GM19240 (cell line): Measurements from ENCODE around the gene KCNH5.

ENCODE experiments used
- DNase-seq: peaks from one replicate; pipeline ENCODE4 v3.0.0; 2011; ENCODE audit warnings: low spot score; ENCODE audit not compliant: insufficient read length

Gene KCNH5

DNA sequence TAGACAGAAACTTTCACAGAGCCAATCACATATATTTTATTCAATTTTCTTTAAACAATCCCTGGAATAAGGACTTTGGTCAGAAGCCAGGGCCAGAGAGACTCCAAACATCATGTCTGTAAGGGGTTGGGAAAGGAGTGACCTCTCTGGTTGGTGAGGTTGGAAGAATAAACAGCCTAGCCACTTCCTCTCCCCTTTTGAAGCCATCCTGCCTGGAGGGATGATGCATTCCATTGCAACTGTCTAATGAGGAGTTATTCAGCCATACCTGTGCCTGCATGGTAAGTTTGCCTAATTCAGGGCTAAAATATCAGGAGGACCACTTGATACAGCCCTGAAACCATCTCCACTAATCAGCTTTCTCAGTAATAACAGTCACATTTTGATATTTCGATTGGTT is 299.8 kb downstream of the KCNH5 start:
- DNase-seq = no peak

DNA sequence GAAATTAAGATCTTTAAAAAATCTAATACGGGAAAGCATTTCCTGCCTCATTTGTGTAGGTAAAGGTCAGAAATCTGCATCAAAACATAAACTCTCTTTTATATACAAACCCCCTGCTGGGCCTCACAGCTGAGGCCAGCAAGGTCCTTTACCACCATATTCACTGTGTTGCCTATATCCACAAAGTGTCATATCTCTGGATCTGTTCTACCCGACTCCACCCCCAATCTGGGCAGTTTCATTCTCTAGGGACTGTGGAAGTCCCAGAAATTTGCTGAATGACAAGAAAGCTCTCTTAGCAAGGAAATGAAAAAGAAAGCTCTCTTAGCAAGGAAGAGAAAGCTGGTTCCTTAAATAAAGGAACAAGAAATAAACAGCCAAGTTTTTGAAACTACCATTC is 301.7 kb downstream of the KCNH5 start:
- no peak for DNase-seq

DNA sequence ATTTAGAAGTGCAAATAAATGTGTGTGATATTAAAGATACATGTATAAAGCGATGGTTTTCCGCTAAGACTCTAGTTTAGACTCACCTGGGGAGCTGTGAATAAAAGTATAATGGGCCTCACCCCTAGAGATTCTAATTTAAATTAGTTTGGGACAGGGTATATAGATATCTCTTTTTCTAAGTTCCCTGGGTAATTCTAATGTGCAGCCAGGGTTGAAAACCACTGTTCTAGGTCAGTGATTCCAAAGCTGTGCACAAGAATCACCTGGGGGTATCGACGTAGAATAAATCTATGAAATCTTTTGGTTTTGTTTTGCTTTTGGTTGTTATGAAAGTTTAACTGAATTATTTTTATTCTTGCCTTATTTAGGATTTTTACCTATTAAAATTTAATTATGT is 302.1 kb downstream of the KCNH5 start:
- DNase-seq = no peak

DNA sequence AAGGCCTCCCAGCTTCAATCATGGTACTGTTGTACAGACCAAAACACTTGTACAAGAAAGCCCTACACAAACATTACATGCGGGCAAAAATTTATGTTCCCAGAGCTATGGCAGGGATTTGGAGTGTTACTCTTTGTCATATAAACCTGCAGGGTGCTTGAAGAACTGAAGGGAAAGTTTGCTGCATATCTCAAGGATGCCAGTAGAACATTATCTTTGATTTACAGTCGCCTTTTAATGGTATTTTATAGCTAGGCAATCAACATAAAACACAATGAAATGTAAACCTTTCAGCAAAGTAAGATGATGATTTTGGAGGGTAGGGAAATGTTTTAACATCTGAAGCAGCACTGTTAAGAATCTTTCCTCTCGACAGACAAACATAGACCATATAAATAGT is 305.6 kb downstream of the KCNH5 start:
- no peak for DNase-seq

DNA sequence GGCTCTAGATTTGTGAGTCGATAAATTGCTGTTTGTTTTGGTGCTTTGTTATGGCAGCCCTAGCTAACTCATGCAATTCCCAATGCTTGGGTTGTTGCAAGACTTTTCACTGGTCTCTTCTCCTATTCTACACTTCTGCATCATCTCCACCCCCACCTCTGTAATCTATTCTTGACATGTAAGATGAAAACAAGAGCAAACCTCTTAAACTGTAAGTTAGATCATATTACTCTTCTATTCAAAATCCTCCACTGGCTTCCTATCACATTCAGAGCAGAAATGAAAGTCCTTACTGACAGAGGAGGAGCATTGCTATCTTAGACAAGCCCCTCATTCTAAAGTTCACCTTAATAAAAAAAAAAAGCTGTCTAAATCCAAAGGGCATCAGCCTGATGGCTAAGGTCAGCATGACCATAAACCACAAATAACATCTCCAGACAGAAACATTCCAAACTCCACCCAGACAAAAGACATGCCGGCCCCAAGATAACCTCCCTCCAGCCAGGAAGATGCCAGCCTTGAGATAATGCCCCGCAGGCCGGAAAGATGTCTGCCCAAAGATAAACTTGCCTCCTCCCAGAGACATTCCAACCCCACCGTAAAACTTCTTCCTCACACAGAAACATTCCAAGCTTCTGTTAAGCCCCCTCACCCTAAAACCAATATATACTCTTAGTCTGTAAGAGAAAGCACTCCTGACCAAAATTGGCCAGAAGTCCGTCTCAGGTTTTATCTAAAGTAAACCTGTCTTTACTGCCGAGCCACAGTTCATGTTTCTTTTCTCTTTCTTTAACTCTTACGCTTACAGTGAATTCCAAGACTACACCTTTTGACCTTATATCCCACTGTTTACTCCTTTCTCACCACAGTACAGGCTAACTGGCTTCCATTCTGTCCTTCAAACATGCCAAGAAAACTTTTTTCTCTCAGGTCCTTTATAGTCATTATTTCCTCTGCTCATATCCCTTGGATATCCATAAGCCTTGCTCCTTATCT is 308.9 kb downstream of the KCNH5 start:
- no peak for DNase-seq

DNA sequence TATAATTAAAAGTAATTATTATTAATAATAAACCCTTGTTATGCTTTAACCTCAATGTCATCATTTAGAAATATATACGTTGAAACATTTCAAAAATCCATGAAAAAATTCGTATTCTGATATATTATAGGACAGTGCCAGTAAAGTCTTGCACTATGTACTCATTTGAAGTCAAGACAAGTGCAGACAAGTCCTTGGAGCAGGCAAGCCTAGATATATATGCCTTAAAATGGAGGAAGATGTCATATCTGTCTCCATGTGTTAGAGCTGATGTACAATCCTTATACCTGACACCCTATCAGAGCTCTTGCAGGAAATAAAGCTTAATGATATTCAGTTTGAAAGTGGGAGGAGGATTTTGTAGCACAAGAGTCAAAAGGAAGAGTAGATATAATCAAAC is 310.4 kb downstream of the KCNH5 start:
- DNase-seq = no peak

DNA sequence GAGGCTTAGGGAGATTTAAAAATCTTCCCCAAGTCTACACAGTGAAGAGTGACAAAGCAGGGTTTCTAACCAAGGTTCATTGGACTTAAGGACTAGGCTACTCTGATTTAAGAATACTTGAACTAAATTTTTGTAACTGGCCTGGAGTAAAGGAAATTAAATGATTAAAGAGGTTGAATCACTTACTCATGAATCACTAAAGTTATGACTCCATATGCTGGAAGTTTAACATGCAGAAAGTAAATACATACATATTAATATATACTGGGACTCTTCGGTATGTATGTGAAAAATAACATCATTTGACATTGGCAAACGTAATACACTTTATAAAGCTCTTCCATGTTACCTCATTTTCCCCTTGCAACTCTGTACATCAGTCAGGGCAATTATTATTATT is 322.9 kb downstream of the KCNH5 start:
- no peak for DNase-seq

DNA sequence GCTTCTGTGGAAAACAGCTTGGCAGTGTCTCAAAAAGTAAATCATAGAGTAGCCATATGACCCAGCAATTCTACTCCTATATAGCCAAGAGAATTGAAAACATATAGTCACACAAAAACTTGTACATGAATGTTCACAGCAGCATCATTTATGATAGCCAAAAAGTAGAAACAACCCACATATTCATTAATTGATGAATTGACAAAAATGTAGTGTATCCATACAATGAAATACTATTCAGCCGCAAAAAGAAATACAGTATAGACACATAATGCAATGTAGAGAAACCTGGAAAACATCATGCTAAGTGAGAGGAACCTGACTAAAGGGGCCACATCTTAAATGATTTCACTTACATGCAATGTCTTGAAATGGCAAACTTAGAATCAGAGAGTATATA is 326.6 kb downstream of the KCNH5 start:
- DNase-seq = no peak

DNA sequence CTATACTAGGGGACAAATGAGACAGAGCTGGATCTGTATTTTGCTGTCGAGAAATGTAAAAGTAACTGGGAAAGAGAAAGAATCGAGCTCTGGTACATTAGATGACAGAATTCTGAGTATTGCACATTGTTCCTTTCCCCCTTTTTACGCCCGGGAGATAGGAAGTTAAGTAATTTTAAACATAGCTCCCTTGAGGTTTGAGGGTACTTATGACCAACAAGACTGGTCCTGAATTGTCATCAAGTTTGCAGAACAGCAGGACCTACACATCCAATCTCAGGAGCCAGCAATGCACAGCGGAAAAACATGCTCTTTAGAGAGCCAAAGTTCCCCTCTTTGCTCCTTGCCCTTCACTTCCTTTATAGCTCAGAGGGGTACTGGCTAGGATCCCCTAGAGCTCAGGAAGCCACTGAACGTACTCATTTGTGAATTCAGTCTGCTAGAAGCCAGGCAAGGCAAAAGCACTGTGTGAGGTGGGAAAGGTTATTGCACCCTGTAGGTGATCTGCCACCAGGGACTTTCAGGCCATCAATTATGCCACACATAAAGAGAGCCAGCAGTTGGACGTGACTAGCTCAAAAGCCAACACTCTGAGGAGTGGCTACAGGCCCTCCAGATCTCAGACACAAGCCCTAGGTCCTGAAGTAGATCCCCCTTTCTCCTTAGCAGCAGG is 333.8 kb downstream of the KCNH5 start:
- no peak for DNase-seq

DNA sequence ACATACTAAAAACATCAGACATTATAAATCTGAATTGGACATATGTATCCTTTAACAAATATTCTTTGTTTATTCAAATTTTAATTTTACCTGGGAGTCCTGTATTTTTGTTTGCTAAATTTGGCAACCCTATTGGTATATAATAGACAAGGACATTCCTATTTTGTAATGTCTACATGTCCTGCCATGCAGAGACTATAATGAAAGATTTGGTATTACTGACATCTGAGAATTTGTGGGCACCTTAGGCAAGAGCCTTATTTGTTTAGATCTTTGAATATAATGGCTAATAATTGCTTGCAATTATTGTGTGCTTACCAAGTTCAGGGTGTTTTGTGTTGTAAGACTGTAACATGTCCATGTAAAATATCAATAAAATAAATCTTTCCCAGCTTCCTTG is 334.4 kb downstream of the KCNH5 start:
- DNase-seq = no peak

DNA sequence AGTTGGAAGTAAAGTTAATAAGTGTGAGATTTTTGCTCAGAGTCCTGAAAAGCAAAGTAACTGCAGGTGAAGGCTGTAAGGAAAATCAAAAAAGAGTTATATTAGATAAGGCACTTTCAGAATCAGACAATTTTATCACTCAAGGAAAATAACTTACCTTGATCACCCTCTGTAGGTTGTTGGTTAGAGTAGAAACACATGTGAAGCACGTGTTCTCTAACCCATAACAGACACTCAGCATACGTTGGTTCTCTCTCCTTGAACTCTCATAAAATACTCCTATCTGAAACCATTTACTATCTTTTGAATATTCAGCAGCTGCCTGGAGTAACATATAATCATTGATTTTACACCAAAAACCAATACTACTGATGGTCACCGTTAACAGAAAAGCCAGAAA is 335.5 kb downstream of the KCNH5 start:
- no peak for DNase-seq

DNA sequence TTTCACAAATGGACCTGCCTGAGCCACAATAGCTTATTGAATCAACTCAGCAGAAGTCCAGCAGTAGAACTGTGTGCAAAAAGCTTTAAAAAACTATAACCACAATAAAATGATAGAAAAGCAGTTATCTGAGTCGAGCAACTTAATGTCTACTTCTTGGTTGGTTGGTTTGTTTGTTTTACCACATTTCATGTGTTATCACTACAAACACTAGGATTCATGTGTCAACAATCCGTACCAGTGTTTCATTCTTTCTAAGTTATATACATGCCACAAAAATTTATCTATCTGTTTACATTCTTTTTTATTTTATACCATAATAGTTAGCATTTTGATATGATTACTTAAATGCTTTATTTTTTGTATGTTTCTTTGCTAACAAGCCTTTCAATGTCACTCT is 339.0 kb downstream of the KCNH5 start:
- DNase-seq = no peak

DNA sequence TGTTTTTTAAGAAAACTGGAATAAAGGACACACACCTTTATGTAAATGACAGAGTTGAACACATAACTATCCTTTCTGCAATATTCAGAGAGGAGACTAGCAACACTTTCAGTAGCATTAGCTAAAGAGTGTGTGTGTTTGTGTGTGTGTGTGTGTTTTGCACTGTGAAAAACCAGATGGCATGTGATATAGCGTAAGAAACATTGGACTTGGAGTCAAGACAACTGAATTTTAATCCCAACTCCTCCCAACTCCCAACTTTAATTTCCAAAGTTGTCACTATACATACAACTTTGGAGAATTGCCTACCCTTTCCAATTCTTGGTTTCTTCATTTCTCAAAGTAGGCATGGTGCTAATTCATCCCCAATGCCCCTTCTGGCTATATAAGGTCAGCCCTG is 347.8 kb downstream of the KCNH5 start:
- DNase-seq = no peak

DNA sequence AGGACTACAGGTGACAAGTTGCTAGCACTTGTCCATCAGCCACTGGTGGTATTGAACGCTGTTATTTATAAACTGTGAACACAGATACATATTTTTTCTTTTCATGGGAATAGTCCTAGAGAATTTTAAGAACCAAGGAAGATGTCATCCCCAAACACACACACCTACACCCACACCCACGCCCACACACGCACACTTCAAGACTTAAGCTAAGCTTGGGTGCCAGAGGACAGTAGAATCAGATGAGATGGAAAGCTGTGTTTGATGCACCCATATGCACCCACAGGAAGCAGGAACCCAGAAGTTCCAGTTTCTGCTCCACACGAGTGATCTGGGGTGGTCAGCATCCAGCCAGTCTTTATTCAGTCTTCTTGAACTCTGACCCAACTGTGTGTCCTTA is 348.3 kb downstream of the KCNH5 start:
- no peak for DNase-seq

DNA sequence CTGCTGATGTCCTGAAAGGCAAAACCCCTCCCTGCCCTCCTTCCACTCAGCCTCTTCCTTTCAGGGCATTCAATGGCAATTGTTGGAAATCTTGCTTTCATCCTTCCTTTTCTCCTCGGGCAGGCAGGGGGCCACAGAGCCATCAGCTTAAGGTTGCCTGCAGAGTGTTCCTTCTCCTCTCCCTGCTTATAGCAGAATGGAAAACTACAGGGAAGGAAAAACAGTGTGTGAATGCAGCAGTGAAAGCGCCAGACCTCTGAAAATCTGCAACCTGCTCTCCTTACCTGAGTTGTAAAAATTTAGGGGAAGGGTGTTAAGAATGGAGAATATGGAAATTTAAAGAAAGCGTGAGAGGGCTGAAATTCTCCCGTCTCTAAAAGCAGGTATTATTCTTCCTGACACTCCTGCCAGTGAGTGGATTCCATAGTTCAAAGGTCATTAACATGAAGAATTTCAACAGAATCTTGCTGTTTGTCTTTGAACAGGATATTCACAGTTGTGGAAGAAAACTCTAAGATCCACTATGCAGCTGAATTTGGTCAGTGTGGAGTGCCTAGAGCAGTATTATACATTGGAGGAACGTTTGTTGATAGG is 348.8 kb downstream of the KCNH5 start:
- DNase-seq = no peak

DNA sequence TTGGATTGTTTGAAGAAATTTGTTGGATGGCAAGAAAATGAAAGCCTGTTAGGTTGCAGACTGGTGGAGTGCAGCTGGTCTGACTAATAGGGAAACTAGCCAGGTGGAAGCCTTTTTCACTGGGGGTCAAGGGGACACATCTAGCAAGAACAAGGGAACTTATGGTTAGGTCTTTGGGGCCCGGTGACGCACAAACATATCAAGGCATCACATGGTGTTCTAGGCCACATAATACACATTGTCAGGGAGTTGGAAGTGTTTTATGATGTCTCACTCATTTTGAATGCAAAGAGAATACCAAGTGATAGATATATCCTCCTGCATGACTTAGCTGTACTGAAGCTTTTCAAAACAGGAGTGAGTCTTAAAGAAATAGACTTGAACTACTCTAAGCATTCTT is 351.2 kb downstream of the KCNH5 start:
- no peak for DNase-seq

DNA sequence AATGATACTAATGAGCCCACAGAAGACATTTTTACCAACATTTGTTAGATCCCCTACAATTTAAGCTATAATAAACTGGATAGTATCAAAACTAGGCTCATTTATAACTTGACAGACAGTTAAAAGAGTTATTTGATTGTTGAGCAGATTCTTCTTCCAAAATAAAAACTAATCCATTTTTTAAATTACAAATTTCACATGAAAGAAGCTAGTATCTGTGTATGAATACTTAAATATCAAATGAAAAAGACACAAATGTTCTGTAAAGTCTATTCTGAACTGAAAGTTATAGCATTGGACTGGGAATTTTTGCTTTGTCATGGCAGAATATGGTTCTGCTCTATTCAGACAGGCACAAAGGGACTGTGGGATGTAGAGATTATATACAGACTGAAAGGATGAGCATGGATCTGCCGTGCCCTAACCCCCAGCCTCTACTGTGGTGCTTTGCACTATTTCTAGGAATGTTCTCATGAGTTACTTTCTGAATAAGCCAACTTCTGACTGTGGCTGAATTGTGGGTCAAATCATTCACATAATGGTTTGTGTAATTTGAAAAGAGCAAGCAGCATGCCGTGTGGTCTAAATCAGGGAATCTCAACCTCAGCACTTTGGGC is 352.7 kb downstream of the KCNH5 start:
- no peak for DNase-seq

DNA sequence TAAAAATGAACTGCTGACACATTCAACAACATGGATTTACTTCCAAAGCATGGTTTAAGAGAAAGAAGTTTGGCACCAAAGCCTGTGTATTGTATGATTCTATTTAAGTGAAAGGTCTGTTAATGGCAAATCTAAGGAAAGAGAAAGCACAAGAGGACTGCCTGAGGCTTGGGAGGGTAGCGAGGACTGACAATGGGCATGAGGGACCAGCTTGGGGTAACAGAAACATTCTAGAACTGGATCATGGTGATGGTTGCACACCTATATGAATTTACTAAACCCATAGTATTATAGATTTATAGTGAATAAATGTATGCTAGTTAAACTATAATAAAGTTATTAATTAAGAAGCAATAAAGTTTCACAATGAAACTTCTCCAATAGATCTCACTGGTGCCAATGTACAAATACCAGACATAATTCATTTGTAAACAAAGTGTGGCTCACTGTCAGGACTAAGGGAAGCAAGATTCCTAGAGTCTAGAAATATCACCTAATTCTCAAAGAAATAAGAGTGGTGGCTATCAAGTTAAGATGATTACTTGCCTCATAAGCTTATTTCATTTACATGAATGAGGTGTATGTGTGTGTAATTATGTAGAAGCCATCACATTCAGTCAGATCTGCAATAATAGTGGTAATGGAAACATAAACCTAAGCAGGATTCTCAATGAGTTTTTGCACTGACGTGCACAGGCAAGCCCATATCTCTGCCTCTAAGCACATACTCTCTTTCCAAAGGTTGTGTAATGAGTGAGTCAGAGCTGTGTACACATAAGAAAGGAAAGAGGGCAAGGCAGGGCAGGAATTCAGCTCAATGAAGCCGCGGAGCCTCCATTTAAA is 353.4 kb downstream of the KCNH5 start:
- DNase-seq = no peak

DNA sequence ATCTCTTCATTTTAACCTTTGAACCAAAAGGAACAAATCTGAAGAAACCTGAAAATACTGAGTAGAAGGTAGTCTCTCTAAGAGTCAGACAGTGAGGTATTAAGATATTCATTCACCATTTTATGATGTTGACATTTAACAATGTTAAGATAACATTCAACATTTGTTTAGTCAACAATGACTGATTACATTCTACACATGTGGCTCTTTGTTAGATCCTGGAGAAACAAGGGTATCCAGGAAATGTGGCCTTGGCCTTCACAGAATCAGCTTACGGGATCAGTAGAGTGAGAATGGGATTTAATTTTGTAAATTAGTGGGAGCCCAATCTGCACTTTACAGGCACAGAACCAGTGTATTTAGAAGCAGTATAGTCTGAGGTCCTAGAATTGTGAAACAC is 355.5 kb downstream of the KCNH5 start:
- DNase-seq = no peak

DNA sequence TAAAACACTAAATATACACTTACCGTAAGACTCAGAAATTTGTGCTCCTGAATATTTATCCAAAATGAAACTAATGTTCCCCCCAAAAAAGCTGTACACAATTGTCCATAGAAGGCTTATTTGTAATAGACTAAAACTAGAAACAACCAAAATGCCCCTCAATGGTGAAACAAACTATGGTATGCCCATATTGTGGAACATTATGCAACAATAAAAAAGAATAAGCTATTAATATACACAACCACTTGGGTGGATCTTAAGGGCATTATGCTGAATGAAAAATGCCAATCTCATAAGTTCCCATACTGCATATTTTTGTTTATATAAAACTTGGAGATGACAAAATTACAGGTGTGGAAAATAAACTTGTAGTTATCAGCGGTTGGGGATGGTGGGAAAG is 357.4 kb downstream of the KCNH5 start:
- DNase-seq = no peak

DNA sequence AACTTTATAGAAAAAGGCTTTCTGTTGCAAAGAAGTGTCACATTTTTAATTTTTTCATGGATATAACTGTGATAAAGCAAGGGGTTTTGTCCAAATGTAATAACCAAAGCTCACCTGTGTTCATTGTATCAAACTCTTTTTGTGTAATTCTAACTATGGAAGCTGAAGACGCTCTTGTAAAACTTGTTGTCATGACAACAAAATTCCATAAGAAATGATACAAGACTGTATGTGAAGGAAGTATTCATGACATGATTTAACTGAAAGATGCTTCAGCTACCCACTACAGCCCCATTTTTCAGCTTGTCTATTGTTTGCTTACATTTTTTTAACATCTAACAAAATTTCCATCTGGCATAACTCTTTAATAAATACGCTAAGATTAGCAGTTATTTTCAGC is 360.9 kb downstream of the KCNH5 start:
- DNase-seq = no peak
